Stimulated activated CD4-positive, alpha-beta T cell treated with anti-CD3 and anti-CD28 coated beads, Interleukin-2, amount 100 ng/mL, for 4 hours (primary cell): ENCODE data around the gene SLC38A5.

Experiments
- DNase-seq: peaks from one replicate; pipeline ENCODE4 v3.0.0-alpha.2; 2020; ENCODE audit warnings: low read depth

Gene SLC38A5

DNA sequence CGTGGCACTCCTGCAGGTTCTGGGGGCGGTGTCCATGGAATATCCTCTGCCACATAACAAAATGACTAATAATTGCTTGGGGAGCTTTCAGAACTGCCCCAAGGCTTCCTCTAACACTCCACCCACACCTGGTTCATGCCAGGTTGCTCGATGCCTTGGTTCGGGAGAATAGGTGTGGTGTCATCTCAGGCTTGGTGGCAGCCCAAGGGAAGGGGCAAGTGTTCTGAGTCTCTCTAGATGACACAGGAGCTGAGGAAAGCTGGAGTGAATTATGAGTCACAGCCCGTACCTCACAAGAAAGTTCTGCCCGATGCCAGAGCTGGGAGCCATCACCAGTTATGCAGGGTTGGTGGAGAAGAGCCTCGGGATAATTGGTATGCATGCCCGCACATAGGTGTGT is 20.6 kb upstream of the SLC38A5 start:
- no peak for DNase-seq

GRCh38 chrX:48489892-48490291 is 19.8 kb upstream of the SLC38A5 start:
- DNase-seq, result no peak

DNA sequence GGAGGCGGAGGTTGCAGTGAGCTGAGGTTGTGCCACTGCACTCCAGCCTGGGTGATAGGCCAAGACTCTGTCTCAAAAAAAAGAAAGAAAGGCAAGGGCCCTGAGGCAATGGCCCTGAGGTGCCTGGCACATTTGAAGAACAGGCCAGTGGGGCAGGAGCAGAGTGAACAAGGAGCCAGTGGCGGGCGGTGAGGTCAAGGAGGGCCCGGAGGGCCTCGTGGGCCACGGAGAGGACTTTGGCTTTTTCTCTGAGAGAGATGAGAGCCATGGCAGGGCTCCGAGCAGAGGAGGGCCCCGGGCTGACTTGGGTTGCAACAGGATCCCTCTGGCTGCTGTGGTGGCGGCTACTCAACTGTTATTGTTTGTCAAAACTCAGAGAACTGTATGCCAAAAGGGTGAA is 19.2 kb upstream of the SLC38A5 start:
- DNase-seq, result no peak

GRCh38 chrX:48488034-48488433 is 18.0 kb upstream of the SLC38A5 start:
- no peak for DNase-seq

- no peak for DNase-seq
These were observed 17.3 kb upstream of the SLC38A5 start for GRCh38 chrX:48487362-48487798.

- DNase-seq, result no peak
These were observed 12.5 kb upstream of the SLC38A5 start for GRCh38 chrX:48482526-48482925.

GRCh38 chrX:48480583-48480982 is 10.5 kb upstream of the SLC38A5 start:
- no peak for DNase-seq

DNA sequence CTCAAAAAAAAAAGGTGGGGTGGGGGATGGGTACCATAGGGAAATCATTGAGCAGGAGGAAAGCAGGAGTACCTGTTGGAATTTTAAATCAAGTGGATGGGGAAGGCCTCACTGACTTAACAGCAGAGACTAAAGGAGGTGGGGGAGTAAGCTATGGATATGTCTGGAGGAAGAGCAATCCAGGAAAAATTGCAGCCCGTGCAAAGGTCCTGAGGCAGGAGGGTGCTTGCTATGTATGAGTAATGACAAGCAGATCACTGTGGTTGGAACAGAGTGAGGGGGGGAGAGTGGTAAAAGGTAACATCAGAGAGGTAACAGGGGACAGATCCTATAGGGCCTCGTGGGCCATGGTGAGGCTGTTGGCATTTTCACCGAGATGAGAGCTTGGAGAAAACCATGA is 10.1 kb upstream of the SLC38A5 start:
- no peak for DNase-seq

- no peak for DNase-seq
These were observed 8.7 kb upstream of the SLC38A5 start for GRCh38 chrX:48478806-48479205.

GRCh38 chrX:48477960-48478755 is 8.1 kb upstream of the SLC38A5 start:
- DNase-seq, result no peak

DNA sequence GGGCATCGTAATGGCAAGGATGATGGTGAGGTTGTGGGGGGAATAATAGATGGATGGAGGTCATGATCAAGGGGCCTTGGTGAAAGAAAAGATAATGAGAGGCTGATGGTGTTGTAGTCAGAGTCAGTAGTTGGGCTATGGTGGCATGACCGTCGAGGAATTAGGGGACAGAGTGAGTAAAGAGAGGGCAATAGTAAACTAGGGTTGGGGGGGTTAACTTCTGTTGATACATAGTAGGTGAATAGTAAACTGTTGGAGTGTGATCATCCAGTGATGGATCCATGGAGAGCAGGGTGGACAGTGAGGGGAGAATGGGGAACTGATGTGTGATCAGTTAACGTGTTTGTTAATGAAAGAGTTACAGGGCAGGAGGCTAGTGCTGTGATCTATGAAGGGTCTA is 6.9 kb upstream of the SLC38A5 start:
- DNase-seq, result no peak

DNA sequence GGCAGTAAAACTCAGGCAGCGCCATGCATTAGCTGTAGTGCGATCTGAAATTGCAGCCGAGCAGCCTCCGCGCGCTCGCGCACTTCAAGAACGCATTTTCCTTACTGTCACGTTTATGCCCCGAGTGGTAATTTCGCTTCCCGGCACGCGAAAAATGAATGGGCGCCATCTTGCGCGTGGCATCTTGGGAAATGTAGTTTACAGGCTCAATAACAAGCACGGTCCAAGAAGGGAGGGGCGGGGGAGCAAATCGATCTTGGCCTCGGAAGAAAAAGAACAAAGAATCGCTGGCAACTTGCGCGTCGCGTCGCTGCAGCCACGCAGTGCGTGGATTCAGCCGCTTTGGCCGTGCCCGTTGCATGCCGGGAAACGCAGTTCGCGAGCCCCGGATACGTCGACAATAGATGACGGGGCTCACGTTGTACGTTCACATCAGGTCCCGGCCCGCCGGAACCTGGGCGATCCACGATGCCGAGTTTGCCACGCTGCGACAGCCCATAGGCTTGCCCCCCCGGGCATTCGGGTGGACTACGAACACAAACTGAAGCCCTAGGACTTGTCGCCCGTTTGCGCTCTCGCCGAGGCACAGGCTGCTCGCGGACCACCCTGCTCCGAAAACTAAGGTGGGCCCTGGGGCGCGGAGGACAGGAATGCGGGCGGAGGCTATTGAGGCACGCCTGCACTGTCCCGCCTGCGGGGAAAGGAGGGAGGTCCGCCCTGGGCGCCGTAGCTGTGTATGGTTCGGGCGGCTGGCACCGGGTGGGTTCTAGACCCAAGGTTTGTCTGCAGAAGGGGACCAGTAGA is 5.9 kb upstream of the SLC38A5 start, which contains the start of gene FTSJ1:
TSS of gene FTSJ1 (plus strand) at position 426 of the 804 bp plus-strand sequence. CDS start 1,849 bp downstream, outside the sequence.
- DNase-seq, result peak; percentile 84

DNA sequence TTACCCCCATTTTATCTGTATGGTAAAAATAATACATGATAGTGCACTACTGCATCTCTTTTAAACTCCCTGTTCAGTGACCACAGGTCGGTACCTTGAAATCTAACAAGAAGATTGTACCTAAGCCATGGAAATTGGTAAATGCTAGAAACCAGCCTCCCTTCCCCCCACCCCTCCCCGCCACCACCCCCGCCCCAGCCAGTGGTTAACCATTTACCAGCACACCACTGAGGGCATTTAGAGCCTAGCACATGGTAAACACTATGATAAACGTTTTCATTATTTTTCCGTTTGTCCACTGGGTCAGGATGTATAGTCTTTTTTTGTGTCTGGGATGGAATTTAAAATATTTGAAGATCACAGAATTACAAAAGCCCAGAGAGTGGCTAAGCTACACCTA is 5.2 kb upstream of the SLC38A5 start:
- DNase-seq, result no peak

GRCh38 chrX:48474581-48474980 is 4.5 kb upstream of the SLC38A5 start:
- DNase-seq, result no peak

DNA sequence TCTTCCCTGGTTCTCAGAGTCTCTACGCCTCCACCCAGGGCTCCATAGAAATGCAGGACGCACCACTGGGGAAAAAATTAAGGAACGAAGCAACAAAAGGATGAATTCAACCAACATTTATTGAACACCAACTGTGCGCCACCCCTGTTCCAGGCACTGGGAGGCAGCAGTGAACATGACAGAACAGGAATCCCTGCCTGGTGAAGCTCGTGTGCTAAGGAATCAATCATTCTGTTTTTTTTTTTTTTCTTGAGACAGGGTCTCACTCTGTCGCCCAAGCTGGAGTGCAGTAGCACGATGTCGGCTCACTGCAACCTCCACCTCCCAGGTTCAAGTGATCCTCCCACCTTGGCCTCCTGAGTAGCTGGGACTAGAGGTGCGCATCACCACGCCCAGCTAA is 4.1 kb upstream of the SLC38A5 start:
- no peak for DNase-seq

- DNase-seq, result no peak
These were observed 3.6 kb upstream of the SLC38A5 start for GRCh38 chrX:48473704-48473990.

- no peak for DNase-seq
These were observed 3.0 kb upstream of the SLC38A5 start for GRCh38 chrX:48472851-48473703.

DNA sequence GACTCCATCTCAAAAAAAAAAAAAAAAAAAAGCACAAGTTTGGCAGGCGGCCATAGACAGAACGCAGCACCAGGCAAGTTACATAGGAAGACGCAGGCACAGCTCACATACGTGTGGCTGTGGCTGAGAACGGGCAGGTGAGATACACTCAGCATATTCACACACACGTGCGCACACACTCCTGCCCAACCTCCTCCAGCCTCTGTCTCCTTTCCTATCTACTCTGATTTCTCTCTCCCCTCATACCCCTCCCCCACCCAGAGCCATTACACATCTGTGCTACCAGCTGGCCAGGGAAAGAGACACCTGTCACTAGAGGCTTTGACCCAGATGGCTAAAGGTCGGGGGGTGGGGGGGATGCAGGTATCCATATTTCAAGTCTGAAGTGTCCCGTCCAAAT is 2.2 kb upstream of the SLC38A5 start:
- no peak for DNase-seq

GRCh38 chrX:48471504-48471903 is 1.4 kb upstream of the SLC38A5 start:
- no peak for DNase-seq

- no peak for DNase-seq
These were observed 716 bp upstream of the SLC38A5 start for GRCh38 chrX:48470833-48471118.

- DNase-seq, result peak; percentile 45
These were observed 1.1 kb downstream of the SLC38A5 start for GRCh38 chrX:48468693-48469691.
